GM19455 (cell line): ENCODE results near the gene LAPTM5.
"Not testable (repeated sequence)": the region's sequence is repeated elsewhere in the genome, so short reads cannot be mapped to it uniquely, and the experiment has no call there.

Experiments used
- ATAC-seq: cut with Tn5 transposase; IDR thresholded peaks from one replicate; pipeline ENCODE4 v1.9.1; 2021; ENCODE audit not compliant: unreplicated experiment

Gene LAPTM5

GRCh38 chr1:30757352-30758120 is at the start of gene LAPTM5:
Gene LAPTM5, minus strand, starts transcription at chr1:30757774. Its CDS starts 29 bp downstream, at chr1:30757745.
- no peak for ATAC-seq

- no peak for ATAC-seq
Measured at GRCh38 chr1:30806381-30807317, 49.1 kb upstream of the LAPTM5 start.

- no peak for ATAC-seq
Measured at GRCh38 chr1:30805304-30806003, 47.9 kb upstream of the LAPTM5 start.

- no peak for ATAC-seq
Measured at GRCh38 chr1:30804822-30805221, 47.2 kb upstream of the LAPTM5 start.

GRCh38 chr1:30804352-30804751 is 46.8 kb upstream of the LAPTM5 start:
- no peak for ATAC-seq

GRCh38 chr1:30803562-30803961 is 46.0 kb upstream of the LAPTM5 start:
- no peak for ATAC-seq

GRCh38 chr1:30801771-30802198 is 44.2 kb upstream of the LAPTM5 start:
- no peak for ATAC-seq

GRCh38 chr1:30799233-30799511 is 41.6 kb upstream of the LAPTM5 start:
- no peak for ATAC-seq

GRCh38 chr1:30798389-30799232 is 41.0 kb upstream of the LAPTM5 start:
- ATAC-seq = no peak

GRCh38 chr1:30795026-30795425 is 37.5 kb upstream of the LAPTM5 start:
- no peak for ATAC-seq

GRCh38 chr1:30794260-30794659 is 36.7 kb upstream of the LAPTM5 start:
- ATAC-seq = no peak

- ATAC-seq = no peak
Measured at GRCh38 chr1:30793209-30793608, 35.6 kb upstream of the LAPTM5 start.

- no peak for ATAC-seq
Measured at GRCh38 chr1:30791868-30792267, 34.3 kb upstream of the LAPTM5 start.

GRCh38 chr1:30790850-30791778 is 33.5 kb upstream of the LAPTM5 start:
- ATAC-seq = no peak

- not testable (repeated sequence) for ATAC-seq
Measured at GRCh38 chr1:30790256-30790525, 32.6 kb upstream of the LAPTM5 start.

- no peak for ATAC-seq
Measured at GRCh38 chr1:30789388-30790255, 32.0 kb upstream of the LAPTM5 start.

- ATAC-seq = no peak
Measured at GRCh38 chr1:30788580-30789387, 31.2 kb upstream of the LAPTM5 start.
